GM21529 (cell line): ENCODE results near the gene EIF3I.
A peak's percentile ranks its signal among the peaks of the same experiment; 100 is the strongest.

Experiments used
- ATAC-seq: cut with Tn5 transposase; IDR thresholded peaks from one replicate; pipeline ENCODE4 v1.9.1; 2021; ENCODE audit not compliant: unreplicated experiment

EIF3I gene

GRCh38 chr1:32221980-32222755 lies at the start of gene EIF3I, which contains the start of gene TMEM234:
TSS of gene EIF3I (plus strand) at chr1:32222407. CDS start at chr1:32222442, 35 bp downstream.
TSS of gene TMEM234 (minus strand) at chr1:32222353. CDS start at chr1:32222322, 31 bp downstream.
- ATAC-seq = peak; percentile 95

DNA sequence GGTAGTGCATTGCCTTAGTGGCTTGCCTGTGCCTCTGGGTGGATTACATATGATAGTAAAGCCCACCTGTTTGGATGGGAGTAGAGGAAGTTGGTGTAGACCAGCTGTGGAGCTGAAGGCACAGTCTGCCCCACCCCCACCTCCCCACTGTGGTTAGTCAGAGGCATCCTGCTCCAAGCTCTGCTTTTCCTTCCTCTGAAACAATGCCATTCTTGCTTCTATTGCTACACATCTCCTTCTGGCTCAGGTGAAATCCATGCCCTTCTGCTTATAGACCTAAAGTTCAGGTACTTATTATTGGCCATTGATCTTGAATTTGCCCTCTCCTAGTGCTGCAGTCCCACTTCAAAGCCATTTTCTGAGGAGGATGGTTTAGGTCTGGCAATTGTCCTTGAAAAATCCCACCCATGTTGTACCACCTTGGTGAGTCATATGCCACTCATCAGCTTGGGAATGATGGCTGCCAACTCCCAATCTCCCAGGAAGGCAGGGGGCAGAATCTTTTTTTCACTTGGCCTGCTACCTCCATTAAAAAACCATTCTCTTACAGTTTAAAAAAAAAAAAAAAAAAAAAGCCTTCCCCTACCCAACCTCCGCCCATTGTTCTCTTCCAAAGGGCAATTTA lies 49.5 kb upstream of the EIF3I start:
- no peak for ATAC-seq

DNA sequence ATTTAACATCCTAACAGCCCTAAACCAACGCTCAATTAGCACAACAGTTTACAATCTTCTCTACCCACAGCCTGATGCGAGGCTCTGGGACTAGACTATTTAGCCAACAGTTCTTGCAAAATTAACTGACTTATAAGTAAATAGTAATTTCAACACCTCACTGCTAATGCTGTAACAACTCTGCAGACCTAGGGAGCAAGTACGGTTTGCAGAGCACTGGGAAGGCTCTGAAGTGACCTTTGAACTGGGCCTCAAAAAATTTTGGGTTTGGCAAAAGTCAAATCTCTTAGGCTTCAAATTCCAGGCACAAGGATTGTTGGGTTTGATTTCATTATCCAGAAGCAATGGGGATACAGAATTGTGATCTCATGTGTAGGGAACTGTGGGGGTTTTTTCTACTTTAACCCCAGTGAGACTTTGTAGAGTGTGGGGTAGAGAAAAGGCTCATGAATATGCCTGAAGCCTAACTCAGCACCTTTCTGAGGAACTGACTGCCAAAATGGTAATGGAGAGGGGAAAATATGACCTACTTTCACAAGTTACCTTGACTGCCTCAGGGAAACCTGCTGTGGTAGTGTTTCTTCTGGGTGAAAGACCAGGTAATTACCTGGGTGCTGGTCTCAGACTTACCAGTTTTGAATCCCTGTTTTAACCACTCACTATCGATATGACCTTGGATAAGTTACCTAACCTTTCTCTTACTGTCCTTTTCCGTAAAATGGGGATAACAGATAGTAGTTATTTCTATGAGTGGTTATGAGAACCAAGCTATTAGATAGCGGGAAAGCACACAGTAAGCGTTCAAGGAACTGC lies 43.6 kb upstream of the EIF3I start:
- no peak for ATAC-seq

DNA sequence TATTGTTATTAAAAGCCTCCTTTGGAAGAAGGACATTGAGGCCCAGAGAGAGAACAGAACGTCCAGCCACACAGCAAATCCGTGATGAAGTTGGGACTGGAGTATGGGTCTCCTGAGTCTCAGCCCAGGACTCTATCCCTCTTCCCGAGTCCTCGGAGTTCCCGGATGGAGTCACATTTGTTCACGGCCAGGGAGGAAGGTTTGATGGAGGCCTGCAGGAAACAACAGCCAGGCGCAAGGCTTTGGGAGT lies 43.1 kb upstream of the EIF3I start:
- ATAC-seq = no peak

DNA sequence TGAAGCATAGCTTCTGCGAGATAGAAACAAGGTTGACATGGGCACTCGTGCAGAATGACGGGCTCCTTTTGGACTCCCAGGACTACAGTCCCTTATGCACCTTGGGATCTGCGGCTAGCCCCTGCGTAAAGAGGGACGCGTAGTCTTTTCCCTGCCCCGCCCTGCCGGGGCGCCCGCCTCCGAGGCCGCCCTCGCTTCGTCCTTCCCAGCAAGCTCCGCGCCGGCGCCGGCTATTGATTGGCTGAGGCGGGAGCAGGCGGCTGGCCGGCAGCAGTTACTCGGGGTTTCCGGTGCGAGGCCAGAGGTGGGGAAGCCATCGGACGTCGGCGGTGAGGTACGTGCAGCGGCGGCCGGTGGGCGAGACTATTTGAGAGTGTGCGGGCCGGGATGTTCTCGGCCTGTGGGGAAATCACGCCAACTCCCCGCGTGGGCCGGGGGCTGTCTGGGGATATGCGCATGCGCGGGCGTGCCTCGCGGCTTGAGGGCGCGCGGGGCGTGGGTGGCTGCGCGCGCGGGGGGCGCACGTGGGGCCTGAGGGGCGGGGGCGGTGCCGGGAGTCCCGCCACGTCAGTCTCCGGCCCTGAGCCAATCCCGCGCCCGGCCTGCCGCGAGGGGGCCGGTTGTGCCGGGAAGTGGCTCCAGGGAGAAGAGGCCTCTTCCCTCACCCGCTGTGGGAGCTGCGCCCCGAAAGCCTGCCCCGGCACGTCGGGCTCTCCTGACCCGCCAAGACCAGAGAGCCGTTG lies 42.6 kb upstream of the EIF3I start, which contains the start of gene TXLNA:
TSS of gene TXLNA (plus strand) at position 233 of the 743 bp plus-strand sequence. CDS start 671 bp downstream, outside the sequence.
- peak; percentile 83 for ATAC-seq

GRCh38 chr1:32180186-32181060 lies 41.8 kb upstream of the EIF3I start:
- peak; percentile 15 for ATAC-seq

GRCh38 chr1:32181065-32181464 lies 41.1 kb upstream of the EIF3I start:
- no peak for ATAC-seq

DNA sequence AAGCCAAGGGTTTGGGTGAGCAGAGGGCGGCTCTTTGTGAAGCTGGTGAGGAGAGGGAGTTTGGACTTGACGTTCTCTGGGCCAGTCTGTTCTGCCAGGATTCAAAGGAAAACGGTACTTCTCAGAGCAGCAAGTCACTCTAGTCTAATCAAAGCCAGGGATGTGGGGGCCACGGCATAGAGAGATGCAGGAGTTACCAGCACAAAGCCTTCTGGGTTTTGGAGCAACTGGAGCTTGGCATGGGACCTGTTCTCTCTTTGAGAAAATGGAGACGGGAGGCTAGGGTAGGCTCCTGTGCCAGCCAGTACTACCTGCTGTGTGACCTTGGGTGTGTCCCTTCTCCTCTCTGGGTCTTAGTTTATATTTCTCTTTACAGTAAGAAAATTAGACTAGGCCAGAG lies 40.6 kb upstream of the EIF3I start:
- no peak for ATAC-seq

- ATAC-seq = no peak
Measured at GRCh38 chr1:32182060-32182459, 40.1 kb upstream of the EIF3I start.

GRCh38 chr1:32184650-32185049 lies 37.6 kb upstream of the EIF3I start:
- ATAC-seq = no peak

DNA sequence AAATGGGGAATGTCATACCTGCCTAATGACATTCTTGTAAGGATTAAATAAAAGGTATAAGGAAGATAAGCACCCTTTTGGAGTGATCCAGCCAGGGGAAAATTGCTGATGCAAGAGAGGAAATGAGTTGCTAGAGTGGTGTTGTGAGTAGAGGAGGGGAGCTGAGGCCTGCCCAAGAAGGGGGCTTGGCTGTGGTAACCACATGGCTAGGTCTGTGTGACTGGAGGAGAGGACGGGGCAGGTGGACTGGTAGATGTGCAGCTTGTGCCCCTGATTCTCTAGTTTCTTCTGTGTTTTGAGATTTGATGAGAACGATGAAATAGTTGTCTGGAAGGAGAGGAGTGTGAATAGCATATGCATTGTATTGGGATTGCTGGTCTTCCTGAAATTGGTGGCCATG lies 36.1 kb upstream of the EIF3I start:
- ATAC-seq = no peak

- ATAC-seq = no peak
Measured at GRCh38 chr1:32186491-32186890, 35.7 kb upstream of the EIF3I start.

DNA sequence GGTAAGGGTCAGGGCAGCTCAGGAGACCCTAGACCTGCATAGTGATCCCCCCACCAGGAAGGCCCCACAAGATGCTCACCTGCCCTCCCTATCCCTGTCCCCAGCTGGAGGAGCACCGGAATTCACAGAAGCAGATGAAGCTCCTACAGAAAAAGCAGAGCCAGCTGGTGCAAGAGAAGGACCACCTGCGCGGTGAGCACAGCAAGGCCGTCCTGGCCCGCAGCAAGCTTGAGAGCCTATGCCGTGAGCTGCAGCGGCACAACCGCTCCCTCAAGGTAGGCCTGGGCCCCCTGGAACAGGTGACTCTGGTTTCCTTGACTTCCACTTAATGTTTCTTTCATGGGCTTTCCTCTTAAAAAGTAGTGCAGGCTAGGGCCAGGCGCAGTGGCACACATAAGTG lies 34.4 kb upstream of the EIF3I start:
- ATAC-seq = no peak

DNA sequence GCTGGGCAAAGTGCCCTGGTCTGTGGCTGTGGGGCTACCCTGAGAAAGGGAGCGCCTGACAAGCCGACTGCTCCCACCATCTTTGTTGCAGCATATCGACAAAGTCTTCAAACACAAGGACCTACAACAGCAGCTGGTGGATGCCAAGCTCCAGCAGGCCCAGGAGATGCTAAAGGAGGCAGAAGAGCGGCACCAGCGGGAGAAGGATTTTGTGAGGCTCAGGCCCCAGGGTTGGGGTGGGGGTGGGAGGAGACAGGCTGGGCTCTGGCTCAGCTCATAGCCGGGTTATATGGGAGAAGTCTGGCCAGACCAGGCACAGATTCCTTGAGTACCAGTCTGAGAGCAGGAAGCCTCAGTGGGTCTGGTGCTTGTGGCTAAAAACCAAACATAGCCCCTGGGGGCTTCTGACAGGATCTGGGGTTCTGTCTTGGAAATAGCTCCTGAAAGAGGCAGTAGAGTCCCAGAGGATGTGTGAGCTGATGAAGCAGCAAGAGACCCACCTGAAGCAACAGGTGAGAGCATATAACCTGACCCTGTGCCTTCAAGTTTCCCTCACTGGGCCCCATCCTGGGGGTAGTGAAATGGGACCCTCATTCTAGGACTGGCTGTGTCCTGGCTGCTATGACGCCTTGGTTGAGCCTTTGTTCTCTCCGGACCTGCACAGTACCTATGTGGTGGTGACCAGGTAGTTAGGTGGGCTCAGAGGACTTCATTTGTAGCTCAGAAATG lies 29.8 kb upstream of the EIF3I start:
- ATAC-seq = no peak

- ATAC-seq = no peak
Measured at GRCh38 chr1:32194984-32195383, 27.2 kb upstream of the EIF3I start.

DNA sequence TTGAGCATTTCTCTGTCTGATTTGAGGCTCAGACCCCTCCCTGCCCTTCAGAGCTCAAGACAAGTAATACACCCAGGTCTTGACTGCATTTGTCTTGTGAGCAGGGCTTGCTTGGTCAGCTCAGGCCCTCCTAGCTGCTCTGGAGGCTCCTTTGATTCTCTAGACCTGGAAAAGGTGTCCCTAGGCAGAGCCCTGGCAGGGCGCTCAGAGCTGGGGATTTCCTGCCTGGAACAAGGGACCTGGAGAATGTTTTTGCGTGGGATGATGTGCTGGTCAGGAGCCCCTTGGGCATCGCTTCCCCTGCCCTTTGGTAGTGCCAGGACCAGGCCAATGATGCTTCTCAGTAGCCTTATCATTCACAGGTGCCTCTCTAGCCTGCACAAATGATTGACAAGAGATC lies 26.7 kb upstream of the EIF3I start:
- no peak for ATAC-seq

GRCh38 chr1:32195972-32196823 lies 26.0 kb upstream of the EIF3I start:
- ATAC-seq = no peak

GRCh38 chr1:32197074-32197473 lies 25.1 kb upstream of the EIF3I start:
- ATAC-seq = no peak

- ATAC-seq = no peak
Measured at GRCh38 chr1:32197837-32198236, 24.4 kb upstream of the EIF3I start.
